ENCODE results near the gene ZNHIT3.
"Not testable (repeated sequence)": the region's sequence is repeated elsewhere in the genome, so short reads cannot be mapped to it uniquely, and the experiment has no call there.

Gene ZNHIT3

DNA sequence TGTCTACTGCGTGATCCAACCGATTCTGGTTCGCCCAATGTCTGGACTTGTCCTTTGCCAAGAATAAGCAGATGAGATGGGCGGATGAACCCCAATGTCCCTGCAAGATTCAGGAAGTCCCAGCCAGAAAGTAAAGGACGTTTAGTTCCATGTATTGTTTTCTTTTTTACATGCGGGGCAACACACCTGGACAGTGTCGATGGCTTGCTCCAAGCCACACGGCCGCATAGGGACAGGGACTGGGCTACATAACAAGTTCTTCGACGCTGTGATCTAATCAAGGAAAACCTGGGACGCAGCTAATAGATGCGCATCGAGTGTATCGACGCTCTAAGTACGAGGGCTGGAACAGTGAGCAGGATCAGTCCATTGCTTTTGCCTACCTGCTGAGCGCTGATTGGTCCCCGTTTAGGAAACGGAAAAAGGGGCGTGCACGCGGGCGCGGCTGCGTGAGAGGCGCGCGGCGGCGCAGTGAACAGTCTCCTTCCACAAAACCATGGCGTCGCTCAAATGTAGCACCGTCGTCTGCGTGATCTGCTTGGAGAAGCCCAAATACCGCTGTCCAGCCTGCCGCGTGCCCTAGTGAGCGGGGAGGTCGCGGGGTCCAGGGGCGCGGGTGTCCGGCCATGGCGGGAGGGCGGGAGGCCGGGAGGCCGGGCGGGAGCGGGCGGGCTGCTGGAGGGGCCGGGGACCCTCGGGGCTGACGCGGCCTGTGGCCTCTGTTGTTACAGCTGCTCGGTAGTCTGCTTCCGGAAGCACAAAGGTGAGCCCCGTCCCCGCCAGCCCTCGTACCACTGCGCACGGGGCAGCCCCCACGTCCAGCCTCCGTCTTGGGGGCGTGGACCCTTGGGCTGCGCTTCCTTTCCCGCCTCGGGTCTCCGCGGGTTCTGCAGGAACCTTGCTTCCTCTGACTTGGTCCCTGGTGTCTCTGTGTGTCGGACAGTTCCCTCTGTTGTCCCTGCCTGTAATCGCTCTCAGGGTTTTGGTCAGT is at the start of gene ZNHIT3:
ZNHIT3 (plus strand) TSS at position 478 of the 991 bp plus-strand sequence; CDS start at position 497, 19 bp downstream.
- H3K36me3 ChIP-seq (ENCODE audit: insufficient read depth, low read length): peaks cover 3% of the 10 kb centered on the region; the same call in 1 of the 2 replicates
- 0 out of 2 replicates have a peak, but pooled peaks cover 5% of the 10 kb centered on the region for H3K4me1 ChIP-seq (ENCODE audit: insufficient read depth, low read length)
- 0 out of 2 replicates have a peak, but pooled peaks cover 4% of the 10 kb centered on the region for H3K9me3 ChIP-seq (ENCODE audit: control insufficient read depth, insufficient read depth, low read length)
- peak within 1 kb of the TSS; percentile 90 for H3K9ac ChIP-seq (ENCODE audit: low read depth, low read length)

DNA sequence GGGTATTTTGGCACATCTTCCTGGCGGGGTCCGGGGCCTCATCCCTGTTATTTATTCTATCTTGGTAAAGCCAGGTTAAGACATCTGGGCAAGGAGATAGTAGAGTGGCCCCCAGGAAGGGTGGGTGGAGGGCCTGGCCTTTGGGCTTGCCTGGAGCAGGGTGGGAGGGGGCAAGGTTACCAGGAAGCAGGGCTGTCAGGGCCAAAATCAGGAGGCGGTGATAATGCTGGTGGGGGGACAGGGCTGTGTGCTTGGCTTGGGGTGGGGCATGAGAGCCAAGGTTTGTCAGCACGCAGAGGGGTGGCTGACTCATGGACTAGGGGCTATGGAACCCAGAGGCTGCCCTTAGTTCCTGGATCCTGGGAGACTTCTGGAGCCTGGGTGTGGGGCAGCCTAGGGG is 44.7 kb upstream of the ZNHIT3 start:
- not testable (repeated sequence) for H3K36me3 ChIP-seq (ENCODE audit: insufficient read depth, low read length); H3K9ac ChIP-seq (ENCODE audit: low read depth, low read length); H3K9me3 ChIP-seq (ENCODE audit: control insufficient read depth, insufficient read depth, low read length); H3K4me1 ChIP-seq (ENCODE audit: insufficient read depth, low read length)

DNA sequence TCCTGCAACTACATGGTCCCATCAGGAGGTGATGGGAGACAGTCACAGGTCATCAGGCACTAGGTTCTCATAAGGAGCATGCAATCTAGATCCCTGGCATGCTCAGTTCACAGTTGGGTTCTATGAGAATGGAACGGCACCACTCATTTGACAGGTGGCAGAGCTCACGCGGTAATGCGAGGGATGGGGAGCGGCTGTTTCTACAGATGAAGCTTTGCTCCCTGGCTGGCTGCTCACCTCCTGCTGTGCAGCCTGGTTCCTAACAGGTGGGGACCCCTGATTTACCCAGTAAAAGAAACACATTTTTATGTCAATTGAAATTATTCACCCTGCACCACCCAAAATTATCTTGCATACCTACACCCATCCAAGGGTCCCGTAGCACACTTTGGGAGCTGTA is 42.7 kb upstream of the ZNHIT3 start:
- Histone ChIP-seq H3K4me1 (ENCODE audit: insufficient read depth, low read length) (no peaks in the 10 kb centered on the region), H3K9me3 (ENCODE audit: control insufficient read depth, insufficient read depth, low read length) (no peaks in the 10 kb centered on the region), H3K36me3 (ENCODE audit: insufficient read depth, low read length) (no peaks in the 10 kb centered on the region), H3K9ac (ENCODE audit: low read depth, low read length) (no peak overlapping the region)

DNA sequence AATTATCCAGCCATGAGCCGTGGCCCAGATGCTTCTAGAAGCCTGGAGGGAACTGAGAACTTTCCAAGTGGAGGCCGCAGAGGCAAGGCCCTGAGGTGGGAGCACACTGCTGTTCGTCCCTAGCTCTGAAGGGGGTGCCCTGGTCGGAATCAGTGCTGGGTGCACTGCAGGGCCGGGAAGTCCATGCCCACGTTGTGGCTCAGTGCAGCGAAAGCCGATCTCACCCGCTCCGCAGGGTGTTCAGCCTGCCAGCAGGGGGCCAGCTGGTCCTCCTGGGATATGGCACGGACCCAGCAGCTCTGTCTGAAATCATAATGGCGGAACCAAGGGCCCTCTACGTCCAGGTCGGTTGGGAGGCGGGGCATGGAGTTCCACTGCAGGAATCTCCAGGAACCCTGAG is 36.5 kb upstream of the ZNHIT3 start:
- not testable (repeated sequence) for H3K36me3 ChIP-seq (ENCODE audit: insufficient read depth, low read length); H3K4me1 ChIP-seq (ENCODE audit: insufficient read depth, low read length)

DNA sequence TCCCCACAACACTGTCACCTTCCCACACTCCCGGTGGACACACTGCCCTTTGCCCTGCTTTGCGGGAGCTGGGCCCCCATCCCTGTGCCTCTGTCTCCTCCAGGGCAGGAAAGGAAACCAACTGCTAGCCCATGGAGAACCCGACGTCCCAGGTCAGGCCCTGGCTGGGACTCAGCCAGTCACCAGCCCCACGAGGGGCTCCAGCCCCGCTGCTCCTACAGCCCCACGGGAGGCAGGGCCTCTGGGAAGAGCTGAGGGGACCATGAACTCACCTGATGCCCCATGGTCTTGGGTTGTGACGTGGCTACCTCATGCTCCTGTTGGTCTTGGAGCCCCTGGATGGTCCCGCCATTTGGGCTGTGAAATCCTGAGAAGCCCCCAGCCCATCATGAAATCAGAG is 33.6 kb upstream of the ZNHIT3 start:
- H3K9ac ChIP-seq (ENCODE audit: low read depth, low read length); H3K4me1 ChIP-seq (ENCODE audit: insufficient read depth, low read length); H3K9me3 ChIP-seq (ENCODE audit: control insufficient read depth, insufficient read depth, low read length); H3K36me3 ChIP-seq (ENCODE audit: insufficient read depth, low read length): not testable (repeated sequence)

More for the DNA sequence above, 36.5 kb upstream of the ZNHIT3 start:
- H3K9me3 ChIP-seq (ENCODE audit: control insufficient read depth, insufficient read depth, low read length); H3K9ac ChIP-seq (ENCODE audit: low read depth, low read length): not testable (repeated sequence)

DNA sequence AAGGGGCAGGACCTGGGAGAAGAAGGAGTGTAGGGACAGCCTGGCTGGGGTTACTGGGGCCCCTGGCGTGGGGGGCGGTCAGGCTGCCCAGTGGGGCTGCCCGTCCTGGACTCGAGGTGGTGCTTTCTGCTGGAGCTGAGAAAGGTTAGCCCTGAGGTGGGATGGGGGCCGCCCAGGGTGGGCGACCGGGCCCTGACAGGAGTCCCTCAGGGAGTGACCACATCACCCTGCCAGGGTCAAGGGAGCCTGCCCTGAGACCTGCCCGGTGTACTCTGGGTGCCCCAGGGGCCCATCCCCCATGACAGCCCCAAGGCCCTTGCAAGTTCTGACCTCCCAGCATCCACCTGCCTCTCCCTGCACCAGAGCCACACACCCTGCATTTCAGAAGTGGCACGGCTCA is 28.8 kb upstream of the ZNHIT3 start:
- not testable (repeated sequence) for H3K36me3 ChIP-seq (ENCODE audit: insufficient read depth, low read length); H3K9me3 ChIP-seq (ENCODE audit: control insufficient read depth, insufficient read depth, low read length); H3K9ac ChIP-seq (ENCODE audit: low read depth, low read length); H3K4me1 ChIP-seq (ENCODE audit: insufficient read depth, low read length)

DNA sequence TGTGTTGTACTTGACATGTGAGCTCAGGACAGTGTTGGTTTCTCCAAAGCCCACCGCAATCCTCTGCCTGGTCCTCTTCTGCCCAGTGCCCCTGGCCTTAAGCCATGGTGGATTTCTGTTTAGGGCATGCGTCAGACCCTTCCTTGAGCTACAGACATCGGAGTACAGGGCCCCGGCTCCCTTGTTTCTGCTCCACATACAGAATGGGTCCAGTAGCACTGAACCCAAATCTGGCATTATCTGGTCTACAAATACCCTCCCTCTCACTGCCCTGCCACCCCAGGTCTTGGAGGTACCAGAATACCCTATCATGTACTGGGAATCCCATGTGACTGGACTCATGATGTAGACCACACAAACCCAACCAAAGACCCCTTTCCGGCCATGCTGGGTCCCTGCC is 27.4 kb upstream of the ZNHIT3 start:
- H3K4me1 ChIP-seq (ENCODE audit: insufficient read depth, low read length): no peaks in the 10 kb centered on the region
- no peak overlapping the region for H3K9ac ChIP-seq (ENCODE audit: low read depth, low read length)
- H3K9me3 ChIP-seq (ENCODE audit: control insufficient read depth, insufficient read depth, low read length): no peaks in the 10 kb centered on the region
- no peaks in the 10 kb centered on the region for H3K36me3 ChIP-seq (ENCODE audit: insufficient read depth, low read length)

DNA sequence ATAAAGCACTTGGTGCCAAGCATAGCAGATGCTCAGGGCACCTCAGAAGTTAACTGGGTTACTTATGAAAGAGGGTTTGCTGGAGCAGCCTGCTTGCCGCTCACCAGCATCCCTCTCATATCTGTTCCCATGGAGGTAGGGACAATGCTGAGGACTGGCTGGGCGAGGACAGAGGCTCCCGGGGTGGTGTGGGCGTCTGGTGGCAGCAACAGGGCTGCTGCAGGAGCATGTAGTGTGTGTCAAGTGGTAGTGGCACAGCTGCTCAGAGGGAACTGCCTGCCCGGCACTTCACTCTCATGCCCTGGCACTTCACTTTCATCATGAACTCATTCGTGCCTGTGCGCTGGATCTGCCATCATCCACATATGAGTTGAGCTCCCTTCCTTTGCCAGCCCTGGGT is 26.9 kb upstream of the ZNHIT3 start:
- Histone ChIP-seq H3K4me1 (ENCODE audit: insufficient read depth, low read length) (no peaks in the 10 kb centered on the region), H3K9ac (ENCODE audit: low read depth, low read length) (no peak overlapping the region), H3K9me3 (ENCODE audit: control insufficient read depth, insufficient read depth, low read length) (no peaks in the 10 kb centered on the region), H3K36me3 (ENCODE audit: insufficient read depth, low read length) (no peaks in the 10 kb centered on the region)

DNA sequence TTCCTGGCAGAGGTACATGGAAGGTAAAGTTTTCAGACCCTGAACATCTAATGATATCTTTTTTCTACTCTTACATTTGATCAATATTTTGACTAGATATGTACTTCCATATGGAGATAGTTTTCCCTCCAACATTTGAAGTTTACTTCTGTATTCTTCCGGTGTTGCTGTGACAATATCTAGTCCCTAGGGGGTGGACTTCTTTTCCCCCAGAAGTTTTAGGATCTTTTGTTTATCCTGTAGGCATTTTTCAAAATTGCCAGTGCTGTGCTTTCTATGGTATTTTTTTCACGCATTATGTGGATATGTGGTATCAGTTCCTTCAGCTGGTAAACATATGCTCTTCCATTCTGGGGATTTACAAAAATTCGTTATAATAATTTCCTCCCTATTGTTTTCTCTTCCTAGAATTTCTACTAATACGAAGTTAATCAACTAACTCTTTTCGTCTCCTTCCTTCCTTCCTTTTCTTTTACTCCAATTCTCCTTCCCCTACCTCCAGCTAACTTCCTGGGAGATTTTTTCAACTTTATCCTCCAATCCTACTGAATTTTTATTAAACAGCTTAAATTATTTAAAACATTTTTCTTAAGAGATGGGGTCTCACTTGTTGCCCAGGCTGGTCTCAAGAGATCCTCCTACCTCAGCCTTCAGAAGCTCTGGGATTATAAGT is 26.1 kb upstream of the ZNHIT3 start:
- Histone ChIP-seq H3K9me3 (ENCODE audit: control insufficient read depth, insufficient read depth, low read length) (no peaks in the 10 kb centered on the region), H3K9ac (ENCODE audit: low read depth, low read length) (no peak overlapping the region), H3K4me1 (ENCODE audit: insufficient read depth, low read length) (no peaks in the 10 kb centered on the region), H3K36me3 (ENCODE audit: insufficient read depth, low read length) (no peaks in the 10 kb centered on the region)

DNA sequence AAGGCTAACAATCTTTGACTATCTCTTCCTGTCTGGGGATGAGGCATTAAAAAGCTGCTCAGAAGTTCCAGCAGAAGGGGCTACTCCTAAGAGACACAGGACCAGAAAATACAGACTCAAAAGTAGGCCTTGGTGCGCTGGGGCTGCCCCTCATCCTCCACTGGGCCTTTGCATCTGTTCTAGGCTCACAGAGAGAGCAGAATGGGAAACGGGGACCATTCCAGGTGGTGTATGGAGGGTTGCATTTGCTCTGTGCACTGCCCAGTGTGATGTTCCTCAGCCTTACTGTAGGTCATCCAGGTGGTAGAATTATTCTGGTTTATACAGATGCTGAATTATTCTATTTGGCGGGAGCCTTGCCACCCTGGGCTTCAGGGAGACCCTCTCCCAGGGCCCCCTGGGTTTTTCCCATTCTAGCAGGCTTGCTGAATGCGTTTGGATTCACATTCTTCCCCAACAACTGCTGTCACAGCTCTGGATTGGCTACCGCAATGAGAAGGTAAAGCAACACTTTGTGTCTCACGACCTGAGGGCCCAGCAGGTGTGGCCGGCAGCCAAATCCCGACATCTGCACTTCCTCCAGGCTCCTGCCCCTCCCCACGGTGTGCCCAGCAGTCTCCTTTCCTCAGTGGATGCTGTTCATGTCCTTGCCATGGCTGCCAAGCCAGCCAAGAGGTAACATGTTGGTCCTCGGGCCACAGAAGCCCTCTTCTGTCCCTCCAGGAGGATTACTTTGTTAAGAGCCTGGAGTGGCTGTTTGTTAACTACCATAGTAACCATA is 25.0 kb upstream of the ZNHIT3 start:
- H3K4me1 ChIP-seq (ENCODE audit: insufficient read depth, low read length): no peaks in the 10 kb centered on the region
- H3K9me3 ChIP-seq (ENCODE audit: control insufficient read depth, insufficient read depth, low read length): no peaks in the 10 kb centered on the region
- no peaks in the 10 kb centered on the region for H3K36me3 ChIP-seq (ENCODE audit: insufficient read depth, low read length)
- no peak overlapping the region for H3K9ac ChIP-seq (ENCODE audit: low read depth, low read length)

DNA sequence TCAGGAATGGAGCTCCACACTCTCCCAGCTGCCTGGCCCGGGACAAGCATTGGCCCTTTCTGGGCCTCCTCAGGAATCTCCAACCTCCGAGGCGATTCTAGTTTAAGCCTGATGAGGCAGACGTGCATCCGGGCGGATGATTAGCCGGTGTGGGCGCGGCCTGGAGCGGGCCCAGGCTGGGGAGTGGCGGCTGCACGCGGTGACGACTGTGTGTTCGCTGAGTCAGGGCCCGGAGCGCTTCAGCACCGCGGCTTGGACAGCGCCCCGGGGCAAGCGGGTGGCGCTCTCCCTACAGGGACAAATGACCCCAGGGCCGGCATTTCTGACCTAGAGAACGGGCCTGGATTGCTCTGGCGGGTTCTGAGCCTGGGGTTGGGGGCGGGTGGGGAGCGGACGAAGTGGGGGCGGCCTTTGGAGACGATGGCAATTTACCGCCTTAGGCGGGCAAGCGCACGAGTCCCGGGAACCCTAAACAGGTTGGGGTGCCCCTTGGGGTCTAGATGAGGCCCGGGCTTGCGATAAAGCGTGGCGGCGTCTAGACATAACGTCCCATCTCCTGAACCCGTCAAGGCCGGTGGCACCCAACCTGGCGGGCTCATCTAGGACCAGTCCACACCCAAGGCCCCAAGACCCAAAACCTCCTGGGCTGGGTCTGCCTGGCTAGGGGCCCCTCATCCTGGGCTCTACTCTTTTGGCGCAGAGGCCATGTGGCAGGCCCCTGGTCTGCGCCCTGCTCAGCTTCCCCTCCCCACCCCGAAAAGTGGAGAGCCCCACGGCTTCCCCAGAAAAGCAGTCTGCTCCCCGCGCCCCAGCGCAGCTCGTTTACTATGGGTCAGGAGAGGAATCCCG is 22.3 kb upstream of the ZNHIT3 start:
- Histone ChIP-seq H3K9me3 (ENCODE audit: control insufficient read depth, insufficient read depth, low read length) (no peaks in the 10 kb centered on the region), H3K4me1 (ENCODE audit: insufficient read depth, low read length) (no peaks in the 10 kb centered on the region), H3K9ac (ENCODE audit: low read depth, low read length) (no peak overlapping the region), H3K36me3 (ENCODE audit: insufficient read depth, low read length) (no peaks in the 10 kb centered on the region)

DNA sequence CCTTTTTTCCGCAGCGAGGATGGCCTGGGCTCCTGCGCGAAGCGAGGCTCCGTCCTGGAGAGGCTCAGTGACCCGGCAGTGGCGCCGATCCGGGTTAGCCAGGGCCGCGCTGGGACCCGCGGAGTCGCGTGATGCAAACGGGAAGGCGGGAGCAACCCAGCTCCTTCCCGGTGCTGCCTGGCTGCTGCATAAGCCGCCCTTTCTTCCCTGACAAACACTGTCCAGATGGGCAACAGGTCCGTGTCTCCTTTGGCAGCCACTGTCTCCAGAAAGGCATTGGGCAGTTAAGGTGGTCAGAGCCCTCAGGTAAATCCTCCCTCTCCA is 21.8 kb upstream of the ZNHIT3 start:
- Histone ChIP-seq H3K36me3 (ENCODE audit: insufficient read depth, low read length) (no peaks in the 10 kb centered on the region), H3K9ac (ENCODE audit: low read depth, low read length) (no peak overlapping the region), H3K9me3 (ENCODE audit: control insufficient read depth, insufficient read depth, low read length) (no peaks in the 10 kb centered on the region), H3K4me1 (ENCODE audit: insufficient read depth, low read length) (no peaks in the 10 kb centered on the region)

DNA sequence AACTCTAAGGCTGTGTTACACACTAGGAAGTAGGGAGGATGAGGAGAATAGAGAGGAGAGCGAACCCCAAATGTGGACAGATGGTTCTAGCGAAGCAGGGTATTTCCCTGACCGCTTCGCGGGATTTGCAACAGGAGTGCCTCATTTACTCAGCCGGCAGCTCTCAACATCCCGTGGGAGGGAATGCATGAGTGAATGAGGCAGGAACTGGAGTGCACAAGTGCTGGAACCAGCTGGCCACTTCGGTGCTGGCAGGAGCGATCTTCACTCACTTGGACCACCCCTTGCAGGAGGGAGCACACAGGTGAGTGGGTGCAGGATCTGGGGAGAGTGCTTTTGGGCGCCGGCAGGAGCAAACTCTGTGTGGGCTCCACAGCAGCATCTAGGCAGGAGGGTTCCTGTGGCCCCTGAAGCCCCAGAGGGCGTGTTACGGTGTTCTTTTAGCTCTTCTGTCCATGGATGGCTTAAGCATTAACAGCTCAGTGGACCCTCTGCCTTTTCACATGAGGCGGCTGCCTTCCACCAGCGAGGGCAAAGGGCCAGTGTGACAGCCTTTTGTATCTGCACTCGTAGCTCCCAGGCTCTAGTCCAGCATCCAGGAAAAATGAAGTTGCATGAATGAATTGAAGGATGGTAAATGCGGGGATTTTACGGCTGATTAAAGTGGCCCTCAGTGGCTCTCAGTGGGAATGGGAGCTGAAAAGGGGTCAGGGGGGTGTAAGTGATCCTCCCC is 17.4 kb upstream of the ZNHIT3 start:
- no peaks in the 10 kb centered on the region for H3K36me3 ChIP-seq (ENCODE audit: insufficient read depth, low read length)
- no peaks in the 10 kb centered on the region for H3K9me3 ChIP-seq (ENCODE audit: control insufficient read depth, insufficient read depth, low read length)
- no peak overlapping the region for H3K9ac ChIP-seq (ENCODE audit: low read depth, low read length)
- no peaks in the 10 kb centered on the region for H3K4me1 ChIP-seq (ENCODE audit: insufficient read depth, low read length)
